ENCODE data around the gene LUC7L2.

DNA sequence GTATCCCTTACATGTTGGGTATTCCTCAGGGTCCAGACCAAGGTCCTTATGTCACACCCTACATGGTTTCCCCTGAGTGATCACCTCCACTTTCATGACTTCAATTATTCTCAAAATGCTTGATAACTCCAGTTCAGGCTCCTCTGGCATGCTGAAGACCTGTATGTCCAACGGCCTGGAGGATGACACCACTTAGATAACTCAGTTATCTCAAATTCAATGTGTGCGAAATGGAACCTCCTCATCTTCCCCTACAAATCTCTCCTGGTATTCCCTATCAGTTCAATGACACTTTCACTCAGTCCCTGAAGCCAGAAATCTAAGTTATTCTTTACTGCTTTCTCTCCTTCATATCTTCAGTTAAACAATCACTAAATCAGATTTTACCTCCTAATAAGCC, 8.7 kb upstream of the LUC7L2 start:
- TF ChIP-seq POLR2A (IDR thresholded peaks at IDR 0.05) = no peak
- TF ChIP-seq, protein P1, sequence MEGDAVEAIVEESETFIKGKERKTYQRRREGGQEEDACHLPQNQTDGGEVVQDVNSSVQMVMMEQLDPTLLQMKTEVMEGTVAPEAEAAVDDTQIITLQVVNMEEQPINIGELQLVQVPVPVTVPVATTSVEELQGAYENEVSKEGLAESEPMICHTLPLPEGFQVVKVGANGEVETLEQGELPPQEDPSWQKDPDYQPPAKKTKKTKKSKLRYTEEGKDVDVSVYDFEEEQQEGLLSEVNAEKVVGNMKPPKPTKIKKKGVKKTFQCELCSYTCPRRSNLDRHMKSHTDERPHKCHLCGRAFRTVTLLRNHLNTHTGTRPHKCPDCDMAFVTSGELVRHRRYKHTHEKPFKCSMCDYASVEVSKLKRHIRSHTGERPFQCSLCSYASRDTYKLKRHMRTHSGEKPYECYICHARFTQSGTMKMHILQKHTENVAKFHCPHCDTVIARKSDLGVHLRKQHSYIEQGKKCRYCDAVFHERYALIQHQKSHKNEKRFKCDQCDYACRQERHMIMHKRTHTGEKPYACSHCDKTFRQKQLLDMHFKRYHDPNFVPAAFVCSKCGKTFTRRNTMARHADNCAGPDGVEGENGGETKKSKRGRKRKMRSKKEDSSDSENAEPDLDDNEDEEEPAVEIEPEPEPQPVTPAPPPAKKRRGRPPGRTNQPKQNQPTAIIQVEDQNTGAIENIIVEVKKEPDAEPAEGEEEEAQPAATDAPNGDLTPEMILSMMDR (IDR thresholded peaks at IDR 0.05) = no peak
- TF ChIP-seq POLR2AphosphoS5 (IDR thresholded peaks at IDR 0.05; ENCODE audit: insufficient read depth in 1 of 2, low read depth in 1 of 2) = no peak
